WI38 (cell line): ENCODE data around the gene SH3GL1.

Source experiments
- H3K4me3 ChIP-seq: 2 replicates; pipeline ENCODE4 v1.5.1; 2011; ENCODE audit warnings: low read depth, mild to moderate bottlenecking, control low read depth, low read length
- CTCF ChIP-seq: IDR thresholded peaks from 2 replicates; pipeline ENCODE4 v1.5.1; 2012; ENCODE audit warnings: low read depth, mild to moderate bottlenecking, control low read depth, low read length

The SH3GL1 gene

DNA sequence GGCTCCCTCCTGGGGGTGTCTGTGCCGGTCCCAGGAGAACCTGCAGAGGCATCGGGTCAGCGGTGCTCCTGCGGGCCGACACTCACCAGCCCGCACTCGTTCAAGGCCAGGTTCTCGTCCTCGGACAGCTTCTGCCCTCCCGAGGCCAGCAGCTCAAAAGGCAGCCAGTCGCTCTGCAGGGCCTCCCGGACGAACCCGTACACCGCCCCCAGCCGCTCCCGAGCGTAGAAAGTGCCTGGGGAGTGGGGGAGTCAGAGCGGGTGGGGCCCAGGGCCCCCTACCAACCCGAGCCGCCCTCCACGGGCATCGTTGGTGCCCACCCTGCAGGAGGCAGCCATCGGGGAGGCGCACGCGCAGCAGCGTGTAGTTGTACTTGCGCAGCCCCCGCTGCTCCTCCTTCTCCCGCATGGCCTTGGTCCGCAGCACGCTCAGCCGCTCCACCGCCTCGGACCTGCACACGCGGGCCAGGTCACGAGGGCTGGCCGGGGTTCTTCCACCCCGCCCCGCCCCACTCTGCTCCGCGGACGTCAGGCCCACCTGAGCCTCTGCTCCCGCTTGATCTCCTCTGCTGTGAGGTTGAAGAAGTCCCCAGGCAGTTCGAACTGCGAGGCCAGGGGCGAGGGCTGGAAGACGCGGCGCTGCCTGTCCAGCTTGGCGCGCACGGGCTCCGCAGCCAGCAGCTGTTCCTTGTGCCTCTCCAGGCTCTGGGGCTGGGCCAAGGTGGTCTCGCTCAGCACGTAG, 45.8 kb upstream of the SH3GL1 start:
- no peak overlapping the region for H3K4me3 ChIP-seq
- no peak for TF ChIP-seq CTCF

DNA sequence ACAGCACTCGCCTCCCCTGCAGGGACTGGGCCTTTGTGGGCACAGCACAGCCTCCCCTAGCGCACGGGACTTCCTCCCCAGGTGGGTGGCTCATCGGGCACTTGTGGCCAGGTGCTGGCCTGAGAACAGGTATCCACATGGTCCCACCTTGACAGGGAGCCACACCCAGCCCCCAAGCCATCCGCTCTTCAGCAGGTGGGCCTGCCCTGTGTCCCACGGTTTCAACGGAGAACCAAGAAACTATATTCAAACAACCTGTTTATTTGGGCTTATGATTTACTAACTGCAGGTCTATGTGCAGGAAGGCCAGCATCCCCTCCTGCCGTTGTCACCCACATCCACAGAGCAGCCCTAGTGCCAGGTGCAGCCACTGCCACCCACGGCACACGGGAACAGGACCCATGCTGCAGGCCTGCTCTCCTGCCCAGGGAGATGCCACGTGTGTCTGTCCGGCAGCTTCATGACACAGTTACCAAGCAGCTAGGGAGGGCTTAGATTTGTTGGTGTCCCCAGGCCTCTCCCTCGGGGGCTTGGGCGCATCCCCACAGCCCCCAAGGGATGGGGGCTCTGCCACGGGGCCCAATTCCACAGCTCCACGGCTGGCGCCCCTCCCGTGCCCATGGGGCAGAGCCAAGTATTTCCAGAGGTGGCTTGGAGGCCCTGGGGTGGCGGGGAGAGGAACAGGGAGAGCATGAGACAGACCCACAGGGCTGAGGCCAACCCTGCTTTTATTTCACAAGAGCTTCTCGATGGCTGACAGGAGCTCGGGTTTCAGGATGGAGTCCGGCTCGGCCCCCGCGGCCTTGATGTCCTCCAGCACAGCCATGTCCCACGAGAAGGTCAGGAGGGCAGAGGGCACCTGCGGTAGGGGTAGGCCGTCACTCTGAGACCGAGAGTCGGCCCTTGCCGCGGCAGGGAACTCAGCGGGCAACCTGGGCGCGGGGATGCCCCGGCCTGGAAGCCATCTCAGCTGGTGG, 44.7 kb upstream of the SH3GL1 start:
- no peak overlapping the region for H3K4me3 ChIP-seq
- no peak for TF ChIP-seq CTCF

DNA sequence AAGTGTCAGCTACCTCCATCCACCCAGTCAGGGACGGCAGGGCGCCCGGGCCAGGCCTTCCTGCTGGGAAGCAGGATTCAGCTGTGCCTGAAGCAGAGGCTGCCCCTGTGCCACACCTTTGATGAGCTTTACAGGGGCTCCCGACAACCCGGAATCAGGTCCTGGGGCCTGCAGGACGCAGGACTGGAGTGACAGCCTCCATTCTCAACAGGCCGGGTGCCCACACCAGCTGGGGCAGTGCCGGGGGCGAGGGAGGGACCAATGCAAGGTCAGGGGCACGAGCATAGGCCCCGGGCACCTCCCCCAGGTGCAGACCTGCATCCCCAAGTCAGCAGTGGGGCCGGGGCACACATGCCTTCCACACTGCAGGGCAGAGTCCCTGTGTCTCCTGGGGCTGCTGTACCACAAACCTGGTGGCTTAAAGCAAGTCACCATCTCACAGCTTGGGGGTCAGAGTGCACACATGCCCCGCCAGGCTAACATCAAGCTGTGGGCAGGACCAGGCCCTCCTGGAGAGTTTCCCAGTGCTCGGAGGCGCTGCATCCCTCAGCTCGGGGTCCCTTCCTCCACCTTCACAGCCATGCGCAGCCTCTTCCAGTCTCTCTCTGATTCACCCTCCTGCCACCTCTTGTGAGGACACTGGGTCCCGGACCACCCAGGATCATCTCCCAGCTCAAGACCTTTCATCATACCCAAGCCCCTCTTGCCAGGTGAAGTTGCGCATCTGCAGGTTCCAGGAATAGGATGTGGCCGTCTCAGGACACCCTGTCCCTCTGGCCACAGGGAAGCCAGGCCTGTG, 43.8 kb upstream of the SH3GL1 start:
- no peak for TF ChIP-seq CTCF
- H3K4me3 ChIP-seq = no peak overlapping the region

GRCh38 chr19:4443188-4443587, 42.8 kb upstream of the SH3GL1 start:
- H3K4me3 ChIP-seq = no peak overlapping the region
- TF ChIP-seq CTCF = no peak

DNA sequence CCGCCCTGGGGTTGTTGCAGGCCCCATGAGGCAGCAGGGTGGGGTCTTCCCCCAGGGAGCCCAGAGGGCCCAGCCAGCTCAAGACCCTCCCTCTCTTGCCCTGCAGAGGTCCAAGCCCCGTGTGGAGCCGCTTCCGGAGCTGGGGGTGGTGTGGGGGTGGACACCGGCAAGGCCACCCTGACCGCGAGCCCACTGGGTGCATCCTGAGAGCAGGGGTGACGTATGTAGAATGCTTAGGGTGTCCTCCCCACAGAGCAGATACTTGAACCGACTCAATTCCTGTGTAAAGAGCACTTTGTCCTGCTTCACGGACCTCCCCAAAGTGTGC, 42.4 kb upstream of the SH3GL1 start:
- no peak for TF ChIP-seq CTCF
- no peak overlapping the region for H3K4me3 ChIP-seq

GRCh38 chr19:4441994-4442818, 41.9 kb upstream of the SH3GL1 start:
- H3K4me3 ChIP-seq = no peak overlapping the region
- TF ChIP-seq CTCF = no peak
